ENCODE data around the gene PDE7B.

GRCh38 chr6:135922746-135923145, 71.2 kb downstream of the PDE7B start:
- TF ChIP-seq CTCF (conservative IDR thresholded peaks at IDR 0.05; ENCODE audit: low read depth, low read length): no peak
- no peak for TF ChIP-seq EZH2 (IDR thresholded peaks at IDR 0.05; ENCODE audit: borderline replicate concordance, low read depth, low read length, poor library complexity, severe bottlenecking)

Measured in A673 (cell line).